Mucosa of descending colon (tissue), 3 donors: ENCODE data around the gene GABBR2. TPM values are rescaled to one million over a fixed set of nuclear protein-coding genes. Genes with fewer than 3 reads are reported as not detected.

ENCODE experiments used
- ATAC-seq: fragments of 200-7000 bp; cut with Tn5 transposase; one replicate; pipeline ENCODE4 v1.9.1; 2020; ENCODE audit warnings: mild to moderate bottlenecking, moderate library complexity
- DNase-seq, 3 donors: peaks; one replicate each; pipeline ENCODE4 v3.0.0-alpha.2; 2020
- H3K36me3 ChIP-seq: fragments of 200-600 bp; one replicate; pipeline ENCODE4 v1.8.0; 2021; ENCODE audit warnings: low read depth, mild to moderate bottlenecking
- H3K4me1 ChIP-seq: fragments of 200-600 bp; one replicate; pipeline ENCODE4 v1.8.0; 2021; ENCODE audit warnings: low read depth, mild to moderate bottlenecking
- H3K4me3 ChIP-seq: fragments of 200-600 bp; one replicate; pipeline ENCODE4 v1.8.0; 2021; ENCODE audit warnings: mild to moderate bottlenecking
- H3K9me3 ChIP-seq: fragments of 200-600 bp; one replicate; pipeline ENCODE4 v1.8.0; 2021; ENCODE audit warnings: mild to moderate bottlenecking
- intact Hi-C, 2 donors: fragments of 100-400 bp; cut with DNase I in 1 of 2; cut with micrococcal nuclease in 1 of 2; formaldehyde crosslinking; loops; one replicate each; pipeline versions ENCODE4 v1.11.0 to v1.11.1; 2022; cut with DNase I, micrococcal nuclease
- total RNA-seq, 3 donors: library from RNA; stranded (reverse); fragmentation: NEBNext Ultra II Directional in 2 of 3; extraction: Animal tissue kit (Norgen Biotek cat#: 25700) in 2 of 3; gene quantifications; one replicate each; pipeline versions ENCODE4 v1.2.1 to v1.2.4, GENCODE V29; 2021 to 2023
- TF ChIP-seq, protein P1 (sequence below): fragments of 200-600 bp; IDR thresholded peaks from one replicate; pipeline ENCODE4 v1.8.0; 2022; ENCODE audit warnings: antibody characterized with exemption, mild to moderate bottlenecking
- donor health status: DM: no; HTN: no; CAD: no; lungs with moderate emphysema.
- donor health status: DM: no; HTN: no; CAD: no.
- donor health status: DM: no; HTN: yes; CAD: no.

GABBR2 gene
- total RNA-seq, 3 donors from 2014 or later, result 0.35 TPM; not detected in 2

DNA sequence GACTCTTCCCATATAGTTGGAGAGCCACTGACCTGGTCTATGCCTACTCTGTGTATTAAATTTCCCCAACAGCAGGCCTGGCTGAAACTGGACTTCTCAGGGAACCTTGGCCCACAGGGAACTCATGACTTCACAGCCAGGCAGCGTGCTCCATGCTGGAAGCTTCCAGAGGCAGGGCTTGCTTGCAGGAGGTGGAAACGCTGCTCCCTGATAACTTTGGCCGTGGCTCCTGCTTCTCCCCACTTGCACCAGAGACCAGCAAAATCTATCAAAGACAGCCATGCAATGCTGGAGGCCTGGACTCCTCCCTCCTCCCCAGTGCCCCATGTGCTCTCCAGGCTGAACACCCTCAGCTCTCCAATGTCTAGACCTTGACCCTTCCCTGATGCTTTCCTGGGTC is 137.1 kb downstream of the GABBR2 start:
- H3K4me1 ChIP-seq, result no peaks in the 10 kb centered on the region
- no peaks in the 10 kb centered on the region for H3K36me3 ChIP-seq
- DNase-seq (no peak), ATAC-seq (no peak)
- H3K9me3 ChIP-seq, result no peaks in the 10 kb centered on the region
- TF ChIP-seq, protein P1, sequence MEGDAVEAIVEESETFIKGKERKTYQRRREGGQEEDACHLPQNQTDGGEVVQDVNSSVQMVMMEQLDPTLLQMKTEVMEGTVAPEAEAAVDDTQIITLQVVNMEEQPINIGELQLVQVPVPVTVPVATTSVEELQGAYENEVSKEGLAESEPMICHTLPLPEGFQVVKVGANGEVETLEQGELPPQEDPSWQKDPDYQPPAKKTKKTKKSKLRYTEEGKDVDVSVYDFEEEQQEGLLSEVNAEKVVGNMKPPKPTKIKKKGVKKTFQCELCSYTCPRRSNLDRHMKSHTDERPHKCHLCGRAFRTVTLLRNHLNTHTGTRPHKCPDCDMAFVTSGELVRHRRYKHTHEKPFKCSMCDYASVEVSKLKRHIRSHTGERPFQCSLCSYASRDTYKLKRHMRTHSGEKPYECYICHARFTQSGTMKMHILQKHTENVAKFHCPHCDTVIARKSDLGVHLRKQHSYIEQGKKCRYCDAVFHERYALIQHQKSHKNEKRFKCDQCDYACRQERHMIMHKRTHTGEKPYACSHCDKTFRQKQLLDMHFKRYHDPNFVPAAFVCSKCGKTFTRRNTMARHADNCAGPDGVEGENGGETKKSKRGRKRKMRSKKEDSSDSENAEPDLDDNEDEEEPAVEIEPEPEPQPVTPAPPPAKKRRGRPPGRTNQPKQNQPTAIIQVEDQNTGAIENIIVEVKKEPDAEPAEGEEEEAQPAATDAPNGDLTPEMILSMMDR, result no peak
- H3K4me3 ChIP-seq, result no peak overlapping the region
- intact Hi-C loops, result no loop called here

DNA sequence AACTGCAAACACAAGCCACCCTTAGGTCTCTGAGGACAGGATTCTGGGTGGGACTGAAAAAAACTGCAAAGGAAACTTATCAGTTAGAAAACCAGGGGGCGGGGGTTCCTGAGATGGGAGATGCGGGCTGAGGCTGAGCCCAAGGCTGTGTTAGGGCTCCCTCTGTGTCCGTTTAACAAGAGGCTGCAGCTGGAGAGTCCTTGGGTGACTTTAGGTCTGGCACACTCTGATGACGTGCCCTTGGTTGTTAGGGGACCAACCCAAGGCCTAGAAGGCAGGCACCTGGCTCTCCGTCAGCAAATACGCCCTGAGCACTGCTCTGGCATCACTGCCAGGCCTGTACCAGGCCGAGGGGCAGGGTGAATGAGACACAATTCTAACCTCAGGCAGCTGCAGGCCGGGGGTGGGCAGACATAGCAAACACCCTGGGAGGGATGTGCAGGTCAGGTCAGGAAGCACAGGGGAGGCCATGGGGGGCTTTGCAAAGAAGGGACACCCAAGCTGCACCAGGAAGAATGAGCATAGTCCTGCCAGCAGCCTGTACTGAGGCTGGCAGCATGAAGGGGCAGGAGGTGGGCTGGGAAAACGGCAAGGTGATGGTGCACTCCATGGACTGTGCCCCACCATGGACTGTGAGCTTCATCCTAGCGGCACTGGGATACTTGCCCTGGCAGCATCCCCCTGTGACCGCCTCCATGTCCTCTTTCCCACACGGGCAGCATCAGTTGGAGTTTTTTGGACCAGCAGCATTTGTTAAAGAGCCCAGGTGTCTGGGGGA is 137.9 kb downstream of the GABBR2 start:
- intact Hi-C loops, result no loop called here
- ATAC-seq, result no peak
- TF ChIP-seq, protein P1, result no peak

GRCh38 chr9:98570055-98570454 is 138.7 kb downstream of the GABBR2 start:
- DNase-seq (no peak), ATAC-seq (no peak)
- Histone ChIP-seq H3K36me3 (no peaks in the 10 kb centered on the region), H3K4me3 (no peak overlapping the region), H3K4me1 (no peaks in the 10 kb centered on the region), H3K9me3 (no peaks in the 10 kb centered on the region)
- TF ChIP-seq, protein P1, result no peak
- intact Hi-C loops, result no loop called here

More for the DNA sequence above, 137.9 kb downstream of the GABBR2 start:
- DNase-seq, result no peak
- H3K9me3 ChIP-seq, result no peaks in the 10 kb centered on the region
- H3K4me1 ChIP-seq, result no peaks in the 10 kb centered on the region
- no peak overlapping the region for H3K4me3 ChIP-seq
- H3K36me3 ChIP-seq, result no peaks in the 10 kb centered on the region

DNA sequence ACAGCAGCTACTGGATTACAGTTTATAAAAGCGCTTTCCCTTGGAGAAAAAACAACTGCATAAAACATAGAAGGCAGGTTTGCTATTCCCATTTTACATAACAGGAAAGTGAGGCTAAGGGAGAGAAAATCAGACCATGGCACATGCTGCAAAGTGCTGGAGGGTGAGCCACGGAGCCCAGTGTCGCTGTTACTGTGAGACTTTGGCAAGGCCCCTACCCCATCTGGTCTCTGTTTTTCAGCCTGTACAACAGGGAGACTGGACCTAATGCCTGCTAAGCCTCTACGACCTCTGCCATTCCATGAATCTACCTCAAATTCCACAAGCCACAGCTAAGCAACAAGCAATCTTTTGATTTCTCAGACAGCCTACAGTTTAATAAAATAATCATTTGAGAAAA is 139.2 kb downstream of the GABBR2 start:
- Histone ChIP-seq H3K9me3 (no peaks in the 10 kb centered on the region), H3K4me1 (no peaks in the 10 kb centered on the region), H3K36me3 (no peaks in the 10 kb centered on the region), H3K4me3 (no peak overlapping the region)
- intact Hi-C loops, result no loop called here
- no peak for DNase-seq
- TF ChIP-seq, protein P1, result no peak
- no peak for ATAC-seq

DNA sequence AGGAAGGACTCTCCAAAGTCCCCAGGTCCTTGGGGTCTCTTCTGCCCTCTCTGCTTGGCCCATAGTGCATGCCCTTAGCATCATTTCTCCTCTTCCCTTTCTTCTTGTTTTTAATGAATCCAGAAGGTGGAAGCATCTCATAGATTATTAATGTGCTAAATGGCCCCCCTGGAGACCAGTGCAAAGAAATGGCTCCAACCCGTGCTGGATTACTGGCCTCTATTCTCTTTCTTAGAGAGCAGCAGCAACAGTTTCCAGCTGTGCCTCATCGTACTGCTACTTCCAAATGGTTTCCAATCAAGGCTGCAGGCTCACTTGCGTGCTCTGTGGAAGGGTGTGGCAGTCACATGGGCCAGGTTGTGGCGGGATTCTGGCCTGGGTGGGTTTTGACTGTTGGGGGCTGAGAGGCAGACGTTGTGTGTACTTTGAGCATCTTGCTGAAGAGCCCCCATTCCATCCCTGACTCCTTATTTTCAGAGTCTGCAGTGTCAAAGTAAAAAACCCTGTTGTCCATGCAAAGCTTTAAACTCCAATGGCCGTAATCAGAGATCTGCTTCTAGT is 139.7 kb downstream of the GABBR2 start:
- TF ChIP-seq, protein P1, result no peak
- no peaks in the 10 kb centered on the region for H3K9me3 ChIP-seq
- no peak overlapping the region for H3K4me3 ChIP-seq
- DNase-seq, result no peak
- no peak for ATAC-seq
- no peaks in the 10 kb centered on the region for H3K4me1 ChIP-seq
- no peaks in the 10 kb centered on the region for H3K36me3 ChIP-seq
- intact Hi-C loops, result no loop called here
